Measurements from ENCODE around the gene HSD17B8. TPM values are rescaled to one million over a fixed set of nuclear protein-coding genes. Genes with fewer than 3 reads are reported as not detected.

Gene HSD17B8
- total and polyA plus RNA-seq, 2 experiments from 2014 or later: 4.3 to 8.9 TPM

- TF ChIP-seq, protein P1, sequence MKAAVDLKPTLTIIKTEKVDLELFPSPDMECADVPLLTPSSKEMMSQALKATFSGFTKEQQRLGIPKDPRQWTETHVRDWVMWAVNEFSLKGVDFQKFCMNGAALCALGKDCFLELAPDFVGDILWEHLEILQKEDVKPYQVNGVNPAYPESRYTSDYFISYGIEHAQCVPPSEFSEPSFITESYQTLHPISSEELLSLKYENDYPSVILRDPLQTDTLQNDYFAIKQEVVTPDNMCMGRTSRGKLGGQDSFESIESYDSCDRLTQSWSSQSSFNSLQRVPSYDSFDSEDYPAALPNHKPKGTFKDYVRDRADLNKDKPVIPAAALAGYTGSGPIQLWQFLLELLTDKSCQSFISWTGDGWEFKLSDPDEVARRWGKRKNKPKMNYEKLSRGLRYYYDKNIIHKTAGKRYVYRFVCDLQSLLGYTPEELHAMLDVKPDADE (IDR thresholded peaks at IDR 0.05): no peak
- TF ChIP-seq, protein P2, sequence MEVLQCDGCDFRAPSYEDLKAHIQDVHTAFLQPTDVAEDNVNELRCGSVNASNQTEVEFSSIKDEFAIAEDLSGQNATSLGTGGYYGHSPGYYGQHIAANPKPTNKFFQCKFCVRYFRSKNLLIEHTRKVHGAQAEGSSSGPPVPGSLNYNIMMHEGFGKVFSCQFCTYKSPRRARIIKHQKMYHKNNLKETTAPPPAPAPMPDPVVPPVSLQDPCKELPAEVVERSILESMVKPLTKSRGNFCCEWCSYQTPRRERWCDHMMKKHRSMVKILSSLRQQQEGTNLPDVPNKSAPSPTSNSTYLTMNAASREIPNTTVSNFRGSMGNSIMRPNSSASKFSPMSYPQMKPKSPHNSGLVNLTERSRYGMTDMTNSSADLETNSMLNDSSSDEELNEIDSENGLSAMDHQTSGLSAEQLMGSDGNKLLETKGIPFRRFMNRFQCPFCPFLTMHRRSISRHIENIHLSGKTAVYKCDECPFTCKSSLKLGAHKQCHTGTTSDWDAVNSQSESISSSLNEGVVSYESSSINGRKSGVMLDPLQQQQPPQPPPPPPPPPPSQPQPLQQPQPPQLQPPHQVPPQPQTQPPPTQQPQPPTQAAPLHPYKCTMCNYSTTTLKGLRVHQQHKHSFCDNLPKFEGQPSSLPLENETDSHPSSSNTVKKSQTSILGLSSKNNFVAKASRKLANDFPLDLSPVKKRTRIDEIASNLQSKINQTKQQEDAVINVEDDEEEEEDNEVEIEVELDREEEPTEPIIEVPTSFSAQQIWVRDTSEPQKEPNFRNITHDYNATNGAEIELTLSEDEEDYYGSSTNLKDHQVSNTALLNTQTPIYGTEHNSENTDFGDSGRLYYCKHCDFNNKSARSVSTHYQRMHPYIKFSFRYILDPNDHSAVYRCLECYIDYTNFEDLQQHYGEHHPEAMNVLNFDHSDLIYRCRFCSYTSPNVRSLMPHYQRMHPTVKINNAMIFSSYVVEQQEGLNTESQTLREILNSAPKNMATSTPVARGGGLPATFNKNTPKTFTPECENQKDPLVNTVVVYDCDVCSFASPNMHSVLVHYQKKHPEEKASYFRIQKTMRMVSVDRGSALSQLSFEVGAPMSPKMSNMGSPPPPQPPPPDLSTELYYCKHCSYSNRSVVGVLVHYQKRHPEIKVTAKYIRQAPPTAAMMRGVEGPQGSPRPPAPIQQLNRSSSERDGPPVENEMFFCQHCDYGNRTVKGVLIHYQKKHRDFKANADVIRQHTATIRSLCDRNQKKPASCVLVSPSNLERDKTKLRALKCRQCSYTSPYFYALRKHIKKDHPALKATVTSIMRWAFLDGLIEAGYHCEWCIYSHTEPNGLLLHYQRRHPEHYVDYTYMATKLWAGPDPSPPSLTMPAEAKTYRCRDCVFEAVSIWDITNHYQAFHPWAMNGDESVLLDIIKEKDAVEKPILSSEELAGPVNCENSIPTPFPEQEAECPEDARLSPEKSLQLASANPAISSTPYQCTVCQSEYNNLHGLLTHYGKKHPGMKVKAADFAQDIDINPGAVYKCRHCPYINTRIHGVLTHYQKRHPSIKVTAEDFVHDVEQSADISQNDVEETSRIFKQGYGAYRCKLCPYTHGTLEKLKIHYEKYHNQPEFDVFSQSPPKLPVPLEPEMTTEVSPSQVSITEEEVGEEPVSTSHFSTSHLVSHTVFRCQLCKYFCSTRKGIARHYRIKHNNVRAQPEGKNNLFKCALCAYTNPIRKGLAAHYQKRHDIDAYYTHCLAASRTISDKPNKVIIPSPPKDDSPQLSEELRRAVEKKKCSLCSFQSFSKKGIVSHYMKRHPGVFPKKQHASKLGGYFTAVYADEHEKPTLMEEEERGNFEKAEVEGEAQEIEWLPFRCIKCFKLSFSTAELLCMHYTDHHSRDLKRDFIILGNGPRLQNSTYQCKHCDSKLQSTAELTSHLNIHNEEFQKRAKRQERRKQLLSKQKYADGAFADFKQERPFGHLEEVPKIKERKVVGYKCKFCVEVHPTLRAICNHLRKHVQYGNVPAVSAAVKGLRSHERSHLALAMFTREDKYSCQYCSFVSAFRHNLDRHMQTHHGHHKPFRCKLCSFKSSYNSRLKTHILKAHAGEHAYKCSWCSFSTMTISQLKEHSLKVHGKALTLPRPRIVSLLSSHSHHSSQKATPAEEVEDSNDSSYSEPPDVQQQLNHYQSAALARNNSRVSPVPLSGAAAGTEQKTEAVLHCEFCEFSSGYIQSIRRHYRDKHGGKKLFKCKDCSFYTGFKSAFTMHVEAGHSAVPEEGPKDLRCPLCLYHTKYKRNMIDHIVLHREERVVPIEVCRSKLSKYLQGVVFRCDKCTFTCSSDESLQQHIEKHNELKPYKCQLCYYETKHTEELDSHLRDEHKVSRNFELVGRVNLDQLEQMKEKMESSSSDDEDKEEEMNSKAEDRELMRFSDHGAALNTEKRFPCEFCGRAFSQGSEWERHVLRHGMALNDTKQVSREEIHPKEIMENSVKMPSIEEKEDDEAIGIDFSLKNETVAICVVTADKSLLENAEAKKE (CRISPR knock-in tag; IDR thresholded peaks at IDR 0.05): no peak
- no peak for TF ChIP-seq STAT1 (IDR thresholded peaks at IDR 0.05; ENCODE audit: unreplicated experiment)
- no peak for TF ChIP-seq JUNB (IDR thresholded peaks at IDR 0.05; ENCODE audit: unreplicated experiment)
- TF ChIP-seq CREB1 (CRISPR knock-in tag; IDR thresholded peaks at IDR 0.05; ENCODE audit: low read depth): no peak
- TF ChIP-seq NANOG (IDR thresholded peaks at IDR 0.05; ENCODE audit: borderline replicate concordance): no peak
Observed at GRCh38 chr6:33213166-33213988, 8.9 kb downstream of the HSD17B8 start (continued).

GRCh38 chr6:33213989-33214335, 9.5 kb downstream of the HSD17B8 start:
- peak overlapping the region; percentile 99 for H3K4me2 ChIP-seq
- H3K79me2 ChIP-seq (replicated peaks; ENCODE audit: insufficient read depth): peaks cover 4% of the 10 kb centered on the region; the same call in 1 of the 2 replicates
- DNase-seq (ENCODE audit: low spot score): no peak
- peaks cover 98% of the 10 kb centered on the region for H3K27me3 ChIP-seq (ENCODE audit: insufficient read depth)
- ATAC-seq: peak; percentile 2
- H3K27ac ChIP-seq (ENCODE audit: low read depth): no peak overlapping the region
- H3F3A ChIP-seq (replicated peaks; ENCODE audit: low read depth): peaks cover 7% of the 10 kb centered on the region; the same call in 1 of the 2 replicates
- Mint-ChIP-seq H3K27me3 (ENCODE audit: insufficient read depth, low read depth, poor library complexity) (peaks cover 80% of the 10 kb centered on the region), H3K9me3 (peaks cover 3% of the 10 kb centered on the region; the same call in 1 of the 3 replicates), H3K4me3 (peak overlapping the region; percentile 92), H3K4me1 (peaks cover 39% of the 10 kb centered on the region), H3K27ac (no peak overlapping the region), H3K36me3 (ENCODE audit: low read depth) (peaks cover 17% of the 10 kb centered on the region)
- H3K36me3 ChIP-seq (ENCODE audit: insufficient read depth): no peaks in the 10 kb centered on the region
- H3K4me1 ChIP-seq (ENCODE audit: insufficient read depth): peaks cover 42% of the 10 kb centered on the region
- H3K4me3 ChIP-seq: peak overlapping the region; percentile 90
- H2AFZ ChIP-seq: peak overlapping the region; percentile 97; the same call in 1 of the 2 replicates
- peaks cover 15% of the 10 kb centered on the region for H4K20me1 ChIP-seq (replicated peaks; ENCODE audit: insufficient read depth)
- no peaks in the 10 kb centered on the region for H3K9me2 ChIP-seq (ENCODE audit: insufficient read depth)
- no peak for TF ChIP-seq NANOG (IDR thresholded peaks at IDR 0.05; ENCODE audit: borderline replicate concordance)
- no peak for TF ChIP-seq CTCF (conservative IDR thresholded peaks at IDR 0.05; ENCODE audit: low read depth in 2 of 2)
- TF ChIP-seq STAT1 (IDR thresholded peaks at IDR 0.05; ENCODE audit: unreplicated experiment): no peak
- TF ChIP-seq REST (IDR thresholded peaks at IDR 0.05; ENCODE audit: unreplicated experiment): no peak
- TF ChIP-seq ZNF114 (CRISPR knock-in tag; IDR thresholded peaks at IDR 0.05): no peak
- TF ChIP-seq ZNF331 (CRISPR knock-in tag; IDR thresholded peaks at IDR 0.05; ENCODE audit: low read depth): no peak

Data from GM23338 (cell line).